Measurements from ENCODE around the gene SPATA2.

SPATA2 gene

DNA sequence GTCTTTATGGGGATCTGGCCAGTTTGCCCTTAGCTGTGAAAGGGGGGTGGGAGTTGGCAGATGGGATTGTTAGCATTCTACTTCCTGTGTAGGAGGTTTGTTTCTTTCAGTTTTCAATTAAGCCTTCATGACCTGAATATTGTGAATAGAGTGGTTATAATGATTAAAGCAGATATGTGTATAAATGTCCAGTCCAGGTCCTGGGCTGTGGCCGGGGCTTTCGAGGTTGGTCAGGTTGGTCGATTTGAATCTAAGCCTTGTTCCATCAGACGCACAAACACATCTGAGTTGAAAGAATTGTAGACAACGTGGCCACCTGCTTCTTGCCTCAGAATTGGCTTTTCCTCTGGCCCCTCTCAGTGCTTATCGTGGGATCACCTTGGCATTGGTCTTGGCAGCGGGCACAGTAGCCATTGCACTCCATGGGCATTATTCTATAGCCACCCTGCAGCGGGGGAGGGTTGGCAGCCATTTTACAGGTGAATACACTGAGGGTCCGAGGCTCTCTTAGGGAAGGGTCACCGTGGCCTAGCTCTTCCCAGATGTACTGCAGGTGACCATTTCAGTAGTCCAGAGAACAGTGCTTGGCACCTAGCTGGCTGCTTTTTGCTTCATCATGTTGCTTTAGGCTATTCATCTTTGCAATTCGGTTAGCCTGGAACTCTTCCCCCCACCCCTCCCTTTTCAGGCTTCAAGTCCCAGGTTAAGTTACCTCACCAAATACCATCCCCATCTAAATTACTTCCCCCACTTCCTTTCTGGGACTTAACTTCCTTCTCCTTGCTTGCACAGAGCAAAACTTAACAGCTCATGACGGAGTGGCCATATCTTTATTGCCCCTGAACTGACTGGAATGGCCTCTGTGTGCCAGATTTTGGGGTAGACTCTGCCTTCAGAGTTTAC is 21.9 kb upstream of the SPATA2 start:
- Histone ChIP-seq H3K4me3 (ENCODE audit: low read depth, low read length) (peak overlapping the region; percentile 86), H3K27me3 (ENCODE audit: insufficient read depth, low read depth, severe bottlenecking) (no peaks in the 10 kb centered on the region), H3K36me3 (peaks cover 39% of the 10 kb centered on the region), H3K27ac (peak overlapping the region; percentile 84), H3K9me3 (ENCODE audit: severe bottlenecking) (peaks cover 3% of the 10 kb centered on the region)
- TF ChIP-seq, protein P1, sequence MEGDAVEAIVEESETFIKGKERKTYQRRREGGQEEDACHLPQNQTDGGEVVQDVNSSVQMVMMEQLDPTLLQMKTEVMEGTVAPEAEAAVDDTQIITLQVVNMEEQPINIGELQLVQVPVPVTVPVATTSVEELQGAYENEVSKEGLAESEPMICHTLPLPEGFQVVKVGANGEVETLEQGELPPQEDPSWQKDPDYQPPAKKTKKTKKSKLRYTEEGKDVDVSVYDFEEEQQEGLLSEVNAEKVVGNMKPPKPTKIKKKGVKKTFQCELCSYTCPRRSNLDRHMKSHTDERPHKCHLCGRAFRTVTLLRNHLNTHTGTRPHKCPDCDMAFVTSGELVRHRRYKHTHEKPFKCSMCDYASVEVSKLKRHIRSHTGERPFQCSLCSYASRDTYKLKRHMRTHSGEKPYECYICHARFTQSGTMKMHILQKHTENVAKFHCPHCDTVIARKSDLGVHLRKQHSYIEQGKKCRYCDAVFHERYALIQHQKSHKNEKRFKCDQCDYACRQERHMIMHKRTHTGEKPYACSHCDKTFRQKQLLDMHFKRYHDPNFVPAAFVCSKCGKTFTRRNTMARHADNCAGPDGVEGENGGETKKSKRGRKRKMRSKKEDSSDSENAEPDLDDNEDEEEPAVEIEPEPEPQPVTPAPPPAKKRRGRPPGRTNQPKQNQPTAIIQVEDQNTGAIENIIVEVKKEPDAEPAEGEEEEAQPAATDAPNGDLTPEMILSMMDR (IDR thresholded peaks at IDR 0.05; ENCODE audit: low read depth, low read length): no peak
- DNase-seq: no peak

DNA sequence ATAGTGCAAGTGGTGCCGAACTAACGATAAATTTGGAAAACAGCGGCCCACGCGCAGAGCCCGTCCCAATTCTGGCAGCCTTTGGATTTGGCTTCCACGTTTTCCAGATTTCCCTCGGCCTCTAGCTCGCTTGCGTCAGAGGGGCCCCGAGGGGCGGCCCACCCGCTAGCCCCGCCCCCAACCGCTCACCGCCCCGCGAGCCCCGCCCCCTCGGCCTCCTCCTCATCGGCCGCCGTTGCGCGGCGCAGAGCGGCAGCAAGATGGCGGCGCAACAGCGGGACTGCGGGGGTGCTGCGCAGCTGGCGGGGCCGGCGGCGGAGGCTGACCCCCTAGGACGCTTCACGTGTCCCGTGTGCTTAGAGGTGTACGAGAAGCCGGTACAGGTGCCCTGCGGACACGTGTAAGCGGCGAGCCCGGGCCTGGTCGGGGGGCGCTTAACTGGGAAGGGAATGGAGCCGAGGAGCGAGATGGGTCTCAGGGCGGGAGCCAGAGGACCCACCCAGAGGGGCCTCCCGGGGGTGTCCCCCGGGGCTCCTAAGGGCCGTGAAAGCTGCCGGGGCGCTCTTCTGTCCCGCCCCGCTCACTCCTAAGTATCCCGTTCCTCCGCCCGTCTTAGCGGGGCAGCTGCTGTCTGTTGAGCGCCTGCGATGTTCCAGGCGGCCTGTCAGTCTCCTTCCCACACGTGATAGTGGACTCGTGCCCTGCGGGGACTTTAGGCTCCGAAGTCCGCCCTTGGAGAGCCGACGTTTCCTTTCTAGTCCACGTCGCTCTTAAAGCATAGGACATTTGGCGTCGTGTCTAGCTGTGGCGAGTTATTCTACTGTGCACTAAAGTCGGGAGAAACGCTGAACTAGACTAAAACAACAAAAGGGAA is 21.1 kb upstream of the SPATA2 start, which contains the start of gene RNF114:
RNF114 (plus strand) TSS at position 245 of the 874 bp plus-strand sequence; CDS start at position 261, 16 bp downstream.
- peaks cover 30% of the 10 kb centered on the region for H3K36me3 ChIP-seq
- peaks cover 3% of the 10 kb centered on the region for H3K9me3 ChIP-seq (ENCODE audit: severe bottlenecking)
- H3K4me3 ChIP-seq (ENCODE audit: low read depth, low read length): peak within 1 kb of the TSS; percentile 86
- peak; percentile 86 for DNase-seq
- TF ChIP-seq, protein P1 (IDR thresholded peaks at IDR 0.05; ENCODE audit: low read depth, low read length): no peak
- peak within 1 kb of the TSS; percentile 84 for H3K27ac ChIP-seq
- no peaks in the 10 kb centered on the region for H3K27me3 ChIP-seq (ENCODE audit: insufficient read depth, low read depth, severe bottlenecking)

DNA sequence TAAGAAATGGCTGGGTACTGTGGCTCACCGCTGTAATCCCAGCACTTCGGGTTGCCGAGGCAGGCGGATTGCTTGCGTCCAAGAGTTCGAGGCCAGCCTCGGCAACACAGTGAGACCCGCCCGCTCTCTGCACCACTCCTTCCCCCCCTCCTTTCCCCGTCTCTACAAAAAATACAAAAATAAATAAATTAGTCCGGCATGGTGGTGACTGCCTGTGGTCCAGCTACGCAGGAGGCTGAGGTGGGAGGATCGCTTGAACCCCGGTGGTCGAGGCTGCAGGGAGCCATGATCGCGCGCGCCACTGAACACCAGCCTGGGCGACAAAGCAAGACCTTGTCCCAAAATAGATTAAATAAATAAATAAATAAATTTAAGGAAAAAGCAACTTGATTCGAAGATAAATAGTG is 20.4 kb upstream of the SPATA2 start:
- Histone ChIP-seq H3K36me3 (peaks cover 23% of the 10 kb centered on the region), H3K4me3 (ENCODE audit: low read depth, low read length) (peak overlapping the region; percentile 27; the same call in 1 of the 2 replicates), H3K27me3 (ENCODE audit: insufficient read depth, low read depth, severe bottlenecking) (no peaks in the 10 kb centered on the region), H3K9me3 (ENCODE audit: severe bottlenecking) (peaks cover 3% of the 10 kb centered on the region), H3K27ac (peak overlapping the region; percentile 46; the same call in 1 of the 2 replicates)
- DNase-seq: no peak
- TF ChIP-seq, protein P1 (IDR thresholded peaks at IDR 0.05; ENCODE audit: low read depth, low read length): no peak

DNA sequence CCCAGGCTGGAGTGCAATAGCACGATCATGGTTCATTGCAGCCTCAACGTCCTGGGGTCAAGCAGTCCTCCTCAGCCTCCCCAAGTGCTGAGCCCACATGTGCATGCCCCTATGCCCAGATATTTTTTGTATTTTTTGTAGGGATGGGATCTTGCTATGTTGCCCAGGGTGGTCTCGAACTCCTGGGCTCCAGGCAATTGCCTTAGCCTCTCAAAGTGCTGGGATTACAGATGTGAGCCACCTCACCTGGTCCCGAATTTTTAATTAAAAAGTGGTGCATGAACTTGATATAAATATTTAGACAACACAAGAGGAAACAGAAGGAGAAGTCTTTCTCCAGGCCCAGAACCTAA is 13.8 kb upstream of the SPATA2 start:
- TF ChIP-seq, protein P1 (IDR thresholded peaks at IDR 0.05; ENCODE audit: low read depth, low read length): no peak
- H3K4me3 ChIP-seq (ENCODE audit: low read depth, low read length): no peak overlapping the region
- peaks cover 5% of the 10 kb centered on the region for H3K9me3 ChIP-seq (ENCODE audit: severe bottlenecking)
- no peaks in the 10 kb centered on the region for H3K36me3 ChIP-seq
- H3K27ac ChIP-seq: no peak overlapping the region
- DNase-seq: no peak
- no peaks in the 10 kb centered on the region for H3K27me3 ChIP-seq (ENCODE audit: insufficient read depth, low read depth, severe bottlenecking)

DNA sequence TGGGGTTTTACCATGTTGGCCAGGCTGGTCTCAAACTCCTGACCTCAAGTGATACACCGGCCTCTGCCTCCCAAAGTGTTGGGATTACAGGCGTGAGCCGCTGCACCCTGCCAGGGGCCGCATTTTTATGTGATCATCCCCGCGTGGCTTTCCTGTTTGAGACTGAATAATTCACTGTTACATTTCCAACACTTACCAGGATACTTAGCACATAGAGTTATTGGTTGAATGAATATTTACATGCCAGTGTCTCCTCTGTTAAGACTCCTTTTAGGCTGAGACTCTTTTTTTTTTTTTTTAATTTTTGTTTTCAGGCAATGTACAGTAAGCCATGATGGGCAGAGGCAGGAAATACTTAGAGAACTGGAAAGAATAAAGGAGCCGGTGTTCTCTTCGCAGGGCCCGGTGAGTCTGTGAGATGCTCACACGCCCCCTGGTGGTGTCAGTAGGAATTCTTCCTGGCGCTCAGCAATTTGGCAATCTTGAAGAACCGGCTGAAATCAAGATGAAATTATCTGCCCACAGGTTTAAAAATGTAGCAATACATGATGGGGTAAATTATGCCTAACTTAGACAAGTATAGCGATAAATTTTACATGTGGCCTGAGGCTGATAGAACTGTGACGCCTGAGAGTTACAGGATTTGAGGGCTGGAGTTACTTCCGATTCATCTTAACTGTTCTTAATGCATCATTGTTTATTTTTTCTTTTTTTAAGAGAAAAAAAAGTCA is 13.2 kb upstream of the SPATA2 start:
- TF ChIP-seq, protein P1 (IDR thresholded peaks at IDR 0.05; ENCODE audit: low read depth, low read length): peak; percentile 75
- H3K27ac ChIP-seq: no peak overlapping the region
- no peak overlapping the region for H3K4me3 ChIP-seq (ENCODE audit: low read depth, low read length)

More for the DNA sequence above, 13.2 kb upstream of the SPATA2 start:
- no peaks in the 10 kb centered on the region for H3K27me3 ChIP-seq (ENCODE audit: insufficient read depth, low read depth, severe bottlenecking)
- peak; percentile 82 for DNase-seq
- H3K36me3 ChIP-seq: no peaks in the 10 kb centered on the region
- H3K9me3 ChIP-seq (ENCODE audit: severe bottlenecking): peaks cover 5% of the 10 kb centered on the region

Data from WERI-Rb-1 (cell line).